ENCODE results near the gene ADCYAP1. TPM values are rescaled to one million over a fixed set of nuclear protein-coding genes. Genes with fewer than 3 reads are reported as not detected.

The ADCYAP1 gene
- total and polyA plus RNA-seq, 11 donors, result 0.08 to 2.5 (median 0.27) TPM; not detected in 5

DNA sequence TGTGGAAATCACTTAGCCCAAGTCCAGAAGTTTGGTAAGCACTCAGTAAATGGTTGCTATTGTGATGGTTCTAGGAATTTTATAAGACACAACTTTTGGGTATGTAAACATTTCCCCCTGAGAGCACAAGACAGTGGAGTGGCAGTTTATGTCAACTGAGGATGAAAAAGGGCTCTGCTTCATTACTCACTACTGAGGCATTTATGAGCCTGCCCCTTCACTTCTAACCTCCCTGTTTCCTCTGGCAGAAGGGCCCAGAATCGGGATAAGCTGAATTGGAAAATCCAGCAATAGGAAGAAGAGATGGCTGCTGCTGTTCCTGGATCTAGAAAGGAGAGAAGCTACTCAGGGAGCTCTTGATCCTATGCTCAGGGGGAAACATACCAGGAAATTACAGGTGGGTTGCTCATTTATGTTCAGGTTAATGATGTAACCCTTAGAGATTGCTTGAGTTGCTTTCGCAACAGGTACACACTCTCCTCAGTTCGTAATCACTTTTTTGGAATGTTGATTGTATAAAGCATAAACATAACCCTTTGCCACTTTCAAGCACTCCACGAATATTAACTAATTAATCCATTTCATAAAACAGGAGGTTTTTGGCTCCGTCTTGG lies 46.3 kb downstream of the ADCYAP1 start:
- no peak overlapping the region for H3K27ac ChIP-seq
- intact Hi-C loops (cut with DNase I), result no loop called here
- no peaks in the 10 kb centered on the region for H3K36me3 ChIP-seq
- H3K27me3 ChIP-seq, result peaks cover 0 to 4% (median 0%) of the 10 kb centered on the region in 9 donors
- H3K4me1 ChIP-seq, result no peaks in the 10 kb centered on the region
- peaks cover 0 to 4% (median 0%) of the 10 kb centered on the region in 12 donors for H3K9me3 ChIP-seq
- no peak for TF ChIP-seq POLR2A (IDR thresholded peaks at IDR 0.05)
- no peak for TF ChIP-seq CTCF (IDR thresholded peaks at IDR 0.05)
- no peak overlapping the region for H3K4me3 ChIP-seq
- 76 to 81% (median 78%) methylated on average over 5 of the region's 5 CpGs for WGBS, 4 donors
- no peak for DNase-seq
- no peak for ATAC-seq

DNA sequence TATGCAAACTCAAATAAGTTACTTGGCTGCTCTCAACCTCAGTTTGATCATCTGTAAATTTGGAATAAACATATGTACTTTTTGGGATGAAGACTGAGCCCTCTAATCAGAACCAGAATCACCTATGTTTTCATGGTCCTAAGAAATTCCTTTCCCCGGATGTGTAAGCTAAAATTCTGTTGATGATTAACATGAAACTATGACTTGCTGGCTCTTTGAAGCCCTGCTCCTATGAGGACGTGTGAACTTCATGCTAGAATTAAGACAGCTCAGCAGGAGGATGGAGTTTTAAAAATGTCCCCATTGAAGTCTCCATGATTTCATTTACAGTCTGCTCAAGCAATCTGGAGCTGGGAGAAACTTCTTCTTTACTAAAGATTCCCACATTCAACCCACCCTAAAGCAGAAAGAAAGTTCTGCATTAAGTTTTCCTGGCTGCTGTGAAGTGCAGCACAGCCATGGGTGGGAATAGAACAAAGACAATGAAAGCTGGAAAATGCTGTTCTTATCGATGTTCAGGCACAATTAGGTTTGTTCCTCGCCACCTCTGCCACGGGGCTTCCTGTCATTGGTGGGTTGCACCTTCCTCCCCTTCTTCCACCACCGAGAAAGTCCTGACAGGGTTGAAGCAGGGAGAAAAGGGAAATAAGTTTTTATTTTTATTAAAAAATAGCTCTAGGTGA lies 50.9 kb downstream of the ADCYAP1 start:
- H3K27me3 ChIP-seq, result peaks cover 0 to 9% (median 0%) of the 10 kb centered on the region in 9 donors
- 57 to 62% (median 59%) methylated on average over 6 of the region's 6 CpGs for WGBS, 4 donors
- TF ChIP-seq POLR2A (IDR thresholded peaks at IDR 0.05), result no peak
- TF ChIP-seq CTCF (IDR thresholded peaks at IDR 0.05), result no peak

GRCh38 chr18:957829-958228 lies 53.2 kb downstream of the ADCYAP1 start:
- Histone ChIP-seq H3K27ac (no peak overlapping the region), H3K27me3 (peaks cover 0 to 9% (median 0%) of the 10 kb centered on the region in 9 donors), H3K9me3 (no peaks in the 10 kb centered on the region), H3K36me3 (no peaks in the 10 kb centered on the region), H3K4me1 (peaks cover 0 to 8% (median 0%) of the 10 kb centered on the region in 12 donors), H3K4me3 (no peak overlapping the region)
- intact Hi-C loops (cut with DNase I), result loop anchor here in 2 of 10 donors (5.0 kb wide), 1 partner anchor 91 kb away; no protein-coding TSS in a partner anchor
- no peak for ATAC-seq
- TF ChIP-seq CTCF (IDR thresholded peaks at IDR 0.05), result no peak
- no peak for TF ChIP-seq POLR2A (IDR thresholded peaks at IDR 0.05)
- DNase-seq, result no peak
- WGBS, 4 donors, result 70 to 79% (median 75%) methylated on average over 5 of the region's 5 CpGs

More for the DNA sequence above, 50.9 kb downstream of the ADCYAP1 start:
- Histone ChIP-seq H3K9me3 (no peaks in the 10 kb centered on the region), H3K4me1 (no peaks in the 10 kb centered on the region), H3K4me3 (no peak overlapping the region), H3K36me3 (no peaks in the 10 kb centered on the region), H3K27ac (no peak overlapping the region)
- no peak for DNase-seq
- ATAC-seq, result no peak
- intact Hi-C loops (cut with DNase I), result loop anchor here in 2 of 10 donors (5.0 kb wide), 1 partner anchor 88 kb away; no protein-coding TSS in a partner anchor

DNA sequence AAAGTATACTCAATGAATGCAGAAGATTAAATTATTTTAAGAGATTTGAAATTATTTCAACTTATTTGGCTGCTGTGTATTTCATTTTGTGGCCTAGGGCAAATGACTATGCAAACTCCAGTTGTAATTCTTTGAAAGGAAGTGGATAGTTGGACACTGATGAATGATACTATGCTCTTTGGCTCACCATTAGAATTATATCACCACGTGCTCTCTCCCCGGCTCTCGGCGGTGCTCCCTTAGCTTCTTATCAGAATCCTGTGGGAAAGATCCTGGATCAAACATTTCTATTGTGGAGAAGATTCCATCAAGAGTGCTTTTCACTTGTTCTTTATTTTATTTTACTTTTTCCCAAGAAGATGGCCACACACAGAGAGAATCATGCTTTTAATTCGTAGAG lies 55.2 kb downstream of the ADCYAP1 start:
- intact Hi-C loops (cut with DNase I), result loop anchor here in 7 of 10 donors (2.0 to 10.0 kb wide), 4 partner anchors 93 to 98 kb away; no protein-coding TSS in a partner anchor
- no peaks in the 10 kb centered on the region for H3K9me3 ChIP-seq
- no peaks in the 10 kb centered on the region for H3K36me3 ChIP-seq
- no peak for TF ChIP-seq POLR2A (IDR thresholded peaks at IDR 0.05)
- TF ChIP-seq CTCF (IDR thresholded peaks at IDR 0.05), result no peak
- H3K4me3 ChIP-seq, result no peak overlapping the region
- no peak for ATAC-seq
- no peak for DNase-seq
- H3K4me1 ChIP-seq, result peaks cover 0 to 8% (median 0%) of the 10 kb centered on the region in 12 donors
- 25 to 42% (median 40%) methylated on average over 5 of the region's 5 CpGs for WGBS, 4 donors
- H3K27ac ChIP-seq, result no peak overlapping the region
- peaks cover 0 to 10% (median 0%) of the 10 kb centered on the region in 9 donors for H3K27me3 ChIP-seq

All from heart left ventricle (tissue), 16 donors.